Measurements from ENCODE around the gene SCAPER.
"Not testable (repeated sequence)": the region's sequence is repeated elsewhere in the genome, so short reads cannot be mapped to it uniquely, and the experiment has no call there.

SCAPER gene

DNA sequence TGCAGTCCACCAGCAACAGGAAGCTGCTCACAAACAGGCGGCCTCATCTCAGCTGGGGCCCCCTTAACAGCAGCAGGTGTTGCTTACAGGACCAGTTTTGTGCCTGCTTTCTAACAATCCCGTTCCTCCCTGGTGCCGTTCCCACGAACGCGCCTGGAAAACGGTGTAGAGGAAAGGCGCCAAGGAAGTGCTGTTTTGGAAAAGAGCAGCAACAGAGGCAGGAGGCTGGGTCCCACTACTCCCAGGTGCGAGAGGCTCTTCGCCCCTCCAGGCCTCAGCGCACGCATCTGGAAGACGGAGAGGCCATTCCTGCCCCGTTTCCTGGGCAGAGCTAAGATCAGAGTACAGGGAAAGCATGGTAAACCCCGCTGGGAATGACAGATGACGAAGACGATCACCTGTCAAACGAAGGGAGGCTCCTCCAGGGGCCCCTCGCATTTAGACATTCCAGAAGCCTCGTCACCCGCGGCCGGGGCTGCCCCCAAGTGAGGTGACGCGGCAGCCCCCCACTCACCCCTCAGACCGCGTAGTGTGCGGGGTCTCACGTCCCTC is 603 bp downstream of the SCAPER start:
- DNase-seq (ENCODE audit: low read depth in 2 of 2), result no peak

- DNase-seq (ENCODE audit: low read depth in 2 of 2), result no peak
Measured at GRCh38 chr15:76903251-76903681, 1.9 kb downstream of the SCAPER start.

DNA sequence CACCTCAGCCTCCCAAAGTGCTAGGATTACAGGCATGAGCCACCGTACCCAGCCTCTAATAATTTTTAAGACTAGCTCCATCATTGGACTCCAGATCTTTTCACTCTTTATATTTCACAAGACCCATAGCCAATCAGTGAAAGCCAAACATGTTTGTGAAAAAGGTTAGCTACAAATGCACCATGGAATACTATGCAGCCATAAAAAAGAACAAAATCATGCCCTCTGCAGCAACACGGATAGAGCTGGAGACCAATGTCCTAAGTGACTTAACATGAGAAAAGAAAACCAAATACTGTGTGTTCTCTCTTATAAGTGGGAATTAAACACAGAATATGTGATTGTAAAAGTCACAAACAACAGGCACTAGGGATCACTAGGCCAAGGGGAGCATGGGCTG is 3.2 kb downstream of the SCAPER start:
- no peak for DNase-seq (ENCODE audit: low read depth in 2 of 2)

DNA sequence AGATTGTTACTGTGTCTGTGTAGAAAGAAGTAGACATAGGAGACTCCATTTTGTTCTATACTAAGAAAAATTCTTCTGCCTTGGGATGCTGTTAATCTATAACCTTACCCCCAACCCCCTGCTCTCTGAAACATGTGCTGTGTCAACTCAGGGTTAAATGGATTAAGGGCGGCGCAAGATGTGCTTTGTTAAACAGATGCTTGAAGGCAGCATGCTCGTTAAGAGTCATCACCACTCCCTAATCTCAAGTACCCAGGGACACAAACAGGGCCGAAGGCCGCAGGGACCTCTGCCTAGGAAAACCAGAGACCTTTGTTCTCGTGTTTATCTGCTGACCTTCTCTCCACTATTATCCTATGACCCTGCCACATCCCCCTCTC is 5.2 kb downstream of the SCAPER start:
- not testable (repeated sequence) for DNase-seq (ENCODE audit: low read depth in 2 of 2)

- not testable (repeated sequence) for DNase-seq (ENCODE audit: low read depth in 2 of 2)
Measured at GRCh38 chr15:76899176-76899930, 5.8 kb downstream of the SCAPER start.

- no peak for DNase-seq (ENCODE audit: low read depth in 2 of 2)
Measured at GRCh38 chr15:76898102-76898501, 7.0 kb downstream of the SCAPER start.

DNA sequence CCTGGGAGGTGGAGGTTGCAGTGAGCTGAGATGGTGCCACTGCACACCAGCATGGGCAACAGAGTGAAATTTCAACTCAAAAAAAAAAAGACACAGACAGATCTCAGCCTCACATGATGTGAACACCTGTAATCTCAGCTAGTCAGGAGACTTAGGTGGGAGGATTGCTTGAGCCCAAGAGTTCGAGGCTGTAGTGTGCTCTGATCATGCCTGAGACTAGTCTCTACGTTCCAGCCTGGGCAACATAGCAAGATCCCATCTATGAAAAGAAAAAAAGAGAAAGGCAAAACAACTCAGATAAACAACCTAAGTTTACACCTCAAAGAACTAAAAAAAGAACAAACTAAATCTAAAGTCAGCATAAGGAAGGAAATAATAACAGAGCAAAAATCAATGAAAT is 11.0 kb downstream of the SCAPER start:
- DNase-seq (ENCODE audit: low read depth in 2 of 2), result no peak

DNA sequence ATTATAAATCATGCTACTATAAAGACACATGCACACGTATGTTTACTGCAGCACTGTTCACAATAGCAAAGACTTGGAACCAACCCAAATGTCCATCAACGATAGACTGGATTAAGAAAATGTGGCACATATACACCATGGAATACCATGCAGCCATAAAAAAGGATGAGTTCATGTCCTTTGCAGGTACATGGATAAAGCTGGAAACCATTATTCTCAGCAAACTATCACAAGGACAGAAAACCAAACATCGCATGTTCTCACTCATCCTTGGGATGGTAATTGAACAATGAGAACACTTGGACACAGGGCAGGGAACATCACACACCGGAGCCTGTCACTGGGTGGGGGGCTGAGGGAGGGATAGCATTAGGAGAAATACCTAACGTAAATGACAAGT is 12.3 kb downstream of the SCAPER start:
- DNase-seq (ENCODE audit: low read depth in 2 of 2), result not testable (repeated sequence)

GRCh38 chr15:76887280-76888141 is 17.6 kb downstream of the SCAPER start:
- not testable (repeated sequence) for DNase-seq (ENCODE audit: low read depth in 2 of 2)

GRCh38 chr15:76885212-76885611 is 19.9 kb downstream of the SCAPER start:
- no peak for DNase-seq (ENCODE audit: low read depth in 2 of 2)

DNA sequence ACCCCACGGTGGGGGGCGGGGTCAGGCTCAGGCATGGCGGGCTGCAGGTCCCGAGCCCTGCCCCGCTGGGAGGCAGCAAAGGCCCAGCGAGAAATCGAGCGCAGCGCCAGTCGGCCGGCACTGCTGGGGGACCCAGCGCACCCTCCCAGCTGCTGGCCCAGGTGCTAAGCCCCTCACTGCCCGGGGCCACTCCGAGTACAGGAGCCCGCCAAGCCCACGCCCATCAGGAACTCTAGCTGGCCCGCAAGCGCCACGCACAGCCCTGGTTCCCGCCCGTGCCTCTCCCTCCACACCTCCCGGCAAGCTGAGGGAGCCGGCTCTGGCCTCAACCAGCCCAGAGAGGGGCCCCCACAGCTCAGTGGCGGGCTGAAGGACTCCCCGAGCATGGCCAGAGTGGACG is 29.2 kb downstream of the SCAPER start:
- DNase-seq (ENCODE audit: low read depth in 2 of 2), result no peak

- not testable (repeated sequence) for DNase-seq (ENCODE audit: low read depth in 2 of 2)
Measured at GRCh38 chr15:76873066-76873465, 32.1 kb downstream of the SCAPER start.

DNA sequence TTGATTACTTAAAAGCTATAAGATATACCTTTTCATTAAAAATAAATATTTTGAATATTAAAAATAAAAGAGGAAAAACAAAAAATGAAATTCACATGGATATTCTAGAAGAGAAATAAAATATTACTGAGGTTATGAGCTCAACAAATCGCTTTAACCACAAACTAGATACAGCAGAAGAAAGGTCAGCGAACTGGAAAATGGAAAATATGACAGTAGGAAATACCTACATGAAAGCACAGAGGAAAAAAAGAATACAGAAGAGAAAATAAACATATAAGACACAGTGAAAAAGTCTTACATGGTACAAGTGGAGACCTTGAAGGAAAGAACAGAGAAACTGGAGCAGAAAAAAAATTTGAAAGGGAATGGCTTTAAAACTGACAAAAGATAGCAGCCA is 33.2 kb downstream of the SCAPER start:
- no peak for DNase-seq (ENCODE audit: low read depth in 2 of 2)

DNA sequence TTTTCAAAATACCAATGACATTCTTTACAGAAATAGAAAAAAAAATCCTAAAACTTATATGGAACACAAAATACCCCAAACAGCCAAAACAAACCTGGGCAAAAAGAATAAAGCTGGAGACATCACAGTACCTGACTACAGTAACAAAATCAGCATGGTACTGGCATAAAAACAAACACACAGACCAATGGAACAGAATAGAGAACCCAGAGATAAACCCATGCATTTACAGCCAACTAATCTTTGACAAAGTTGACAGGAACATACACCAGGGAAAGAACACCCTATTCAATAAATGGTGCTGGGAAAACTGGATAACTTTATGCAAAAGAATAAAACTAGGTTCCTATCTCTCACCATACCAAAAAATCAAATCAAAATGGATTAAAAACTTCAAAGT is 36.4 kb downstream of the SCAPER start:
- DNase-seq (ENCODE audit: low read depth in 2 of 2), result no peak

DNA sequence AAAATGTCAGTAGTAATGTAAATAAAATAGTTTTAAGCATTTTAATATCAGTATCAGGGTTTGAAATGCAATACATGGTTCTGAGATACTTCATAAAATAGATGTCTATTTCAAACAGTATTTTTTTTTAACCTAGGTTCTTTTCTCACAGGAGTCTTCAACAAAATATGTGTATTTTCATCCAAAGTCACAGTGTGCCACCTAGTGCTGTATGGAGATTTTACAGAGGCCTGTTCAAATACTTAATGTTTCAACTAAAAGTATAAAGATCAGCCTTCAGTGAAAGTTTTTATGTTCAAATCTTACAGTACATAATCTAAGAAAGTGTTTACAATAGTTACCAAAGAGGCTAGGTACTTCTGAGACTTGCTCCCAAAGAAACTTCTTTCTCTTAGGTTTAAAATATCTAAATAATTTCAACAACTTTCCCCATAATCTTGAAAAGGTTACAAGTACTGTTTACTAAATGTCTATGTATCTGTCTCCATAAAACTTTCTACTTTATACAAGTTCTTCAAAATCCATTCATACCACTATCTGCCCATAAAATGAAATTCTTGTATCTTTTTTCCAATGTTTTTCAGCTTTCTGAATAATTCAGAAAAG is 38.3 kb downstream of the SCAPER start:
- no peak for DNase-seq (ENCODE audit: low read depth in 2 of 2)

- DNase-seq (ENCODE audit: low read depth in 2 of 2), result no peak
Measured at GRCh38 chr15:76866008-76866407, 39.1 kb downstream of the SCAPER start.

DNA sequence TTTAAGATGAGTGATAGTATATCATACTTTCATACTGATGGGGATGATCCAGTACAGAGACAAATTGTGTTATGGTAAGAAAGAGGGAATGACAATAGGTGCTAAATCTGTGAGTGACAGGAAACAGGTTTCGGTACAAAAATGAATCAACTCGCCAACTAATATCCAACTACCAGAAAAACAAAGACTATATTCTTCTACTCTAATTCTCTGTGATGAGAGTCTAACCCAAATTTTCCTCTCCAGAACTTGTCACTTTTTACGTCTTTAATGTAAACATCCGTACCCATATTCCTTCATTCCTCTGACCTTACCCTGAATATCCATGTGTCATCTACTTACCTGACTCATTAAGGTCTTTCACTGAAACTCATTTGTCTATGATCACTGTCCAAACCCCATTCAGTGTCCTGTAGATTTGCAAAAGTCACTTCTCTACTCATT is 39.6 kb downstream of the SCAPER start:
- no peak for DNase-seq (ENCODE audit: low read depth in 2 of 2)

DNA sequence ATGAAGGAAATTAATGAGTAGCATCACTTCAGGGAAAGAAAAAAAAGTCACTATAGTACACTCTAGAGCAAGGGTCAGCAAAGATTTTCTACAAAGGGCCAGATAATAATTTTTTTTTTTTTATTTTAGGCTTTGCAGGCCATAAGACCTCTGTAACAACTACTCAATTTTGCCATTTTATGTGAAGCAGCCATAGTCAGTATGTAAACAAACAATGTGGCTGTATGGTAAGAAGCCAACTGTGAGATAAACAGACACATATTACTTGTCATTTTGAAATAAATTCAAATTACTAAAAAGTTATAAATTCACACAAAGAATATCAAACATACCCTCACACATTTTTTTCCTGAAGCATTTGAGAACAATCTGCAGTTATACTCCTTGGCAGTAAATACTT is 40.6 kb downstream of the SCAPER start:
- DNase-seq (ENCODE audit: low read depth in 2 of 2), result no peak

- no peak for DNase-seq (ENCODE audit: low read depth in 2 of 2)
Measured at GRCh38 chr15:76863693-76864092, 41.4 kb downstream of the SCAPER start.

DNA sequence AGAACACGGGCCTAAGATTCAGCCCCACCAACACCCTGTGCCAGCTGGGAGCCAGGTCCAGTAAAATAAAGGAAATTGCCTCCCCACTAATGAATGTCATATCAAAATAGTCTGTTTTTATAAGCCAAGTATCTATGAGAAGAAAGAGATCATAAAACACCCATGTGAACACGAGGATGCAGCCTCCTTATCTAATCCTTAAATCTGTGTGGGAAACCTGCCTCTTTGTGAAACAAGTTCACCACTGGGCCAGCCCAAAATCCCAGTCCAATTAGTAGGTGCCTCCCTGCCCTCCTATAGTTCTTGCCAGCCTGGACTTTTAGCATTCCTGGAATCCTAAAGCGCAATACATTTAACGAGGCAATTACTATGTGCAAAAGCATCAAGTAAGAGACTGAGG is 42.0 kb downstream of the SCAPER start:
- no peak for DNase-seq (ENCODE audit: low read depth in 2 of 2)

DNA sequence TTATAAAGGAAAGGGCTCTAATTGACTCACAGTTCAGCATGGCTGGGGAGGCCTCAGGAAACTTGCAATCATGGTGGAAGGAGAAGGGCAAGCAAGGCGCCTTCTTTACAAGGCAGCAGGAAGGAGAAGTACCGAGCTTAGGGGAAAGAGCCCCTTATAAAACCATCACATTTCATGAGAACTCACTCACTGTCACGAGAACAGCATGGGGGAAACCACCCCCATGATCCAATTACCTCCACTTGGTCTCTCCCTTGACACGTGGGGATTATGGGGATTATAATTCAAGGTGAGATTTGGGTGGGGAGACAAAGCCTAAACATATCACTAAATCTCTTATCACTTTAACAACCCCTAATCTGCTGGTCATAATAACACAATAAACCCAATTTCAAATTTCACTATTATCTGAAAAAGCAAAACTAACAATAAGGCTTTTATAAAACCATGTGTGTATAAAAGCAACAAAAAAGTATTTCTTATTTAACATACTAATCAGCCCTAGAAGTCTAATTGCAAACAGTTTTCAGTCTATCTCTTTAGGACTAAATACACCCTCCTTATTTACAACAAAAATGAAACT is 43.2 kb downstream of the SCAPER start:
- no peak for DNase-seq (ENCODE audit: low read depth in 2 of 2)

DNA sequence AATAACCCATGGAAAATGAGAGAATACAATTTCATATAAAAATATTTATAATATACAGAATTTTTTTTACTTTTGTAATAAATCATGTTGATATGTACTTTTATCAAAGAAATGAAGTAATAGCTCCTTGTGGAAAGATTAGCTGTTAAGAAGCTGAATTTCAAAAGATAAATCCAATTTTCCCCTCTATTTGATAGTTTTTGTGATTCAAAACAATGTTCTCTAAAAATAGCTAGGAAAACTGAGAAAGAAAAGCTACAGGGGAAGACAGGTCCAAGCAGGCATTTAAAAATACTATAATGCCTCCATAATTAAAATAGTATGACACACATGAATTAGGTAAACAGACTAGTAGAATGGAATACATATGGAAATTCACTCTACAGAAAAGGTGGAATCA is 44.9 kb downstream of the SCAPER start:
- DNase-seq (ENCODE audit: low read depth in 2 of 2), result no peak
